ENCODE measurements around the gene ZNF398.
A peak's percentile ranks its signal among the peaks of the same experiment; 100 is the strongest.
"Not testable (repeated sequence)": the region's sequence is repeated elsewhere in the genome, so short reads cannot be mapped to it uniquely, and the experiment has no call there.

Gene ZNF398

DNA sequence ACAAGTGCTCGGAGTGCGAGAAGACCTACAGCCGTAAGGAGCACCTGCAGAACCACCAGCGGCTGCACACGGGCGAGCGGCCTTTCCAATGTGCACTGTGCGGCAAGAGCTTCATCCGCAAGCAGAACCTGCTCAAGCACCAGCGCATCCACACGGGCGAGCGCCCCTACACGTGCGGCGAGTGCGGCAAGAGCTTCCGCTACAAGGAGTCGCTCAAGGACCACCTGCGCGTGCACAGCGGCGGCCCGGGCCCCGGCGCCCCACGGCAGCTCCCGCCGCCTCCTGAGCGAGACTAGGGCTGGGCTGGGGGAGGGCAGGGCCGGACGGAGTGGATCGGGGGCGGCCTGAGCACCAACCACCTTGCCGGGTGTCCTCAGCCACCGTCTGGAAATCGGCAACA is 77.1 kb downstream of the ZNF398 start:
- Mint-ChIP-seq H3K27ac (no peak overlapping the region), H3K4me3 (no peak overlapping the region), H3K27me3 (no peaks in the 10 kb centered on the region), H3K36me3 (peaks cover 54% of the 10 kb centered on the region), H3K9me3 (no peaks in the 10 kb centered on the region), H3K4me1 (no peaks in the 10 kb centered on the region)
- peak; percentile 9 for ATAC-seq

DNA sequence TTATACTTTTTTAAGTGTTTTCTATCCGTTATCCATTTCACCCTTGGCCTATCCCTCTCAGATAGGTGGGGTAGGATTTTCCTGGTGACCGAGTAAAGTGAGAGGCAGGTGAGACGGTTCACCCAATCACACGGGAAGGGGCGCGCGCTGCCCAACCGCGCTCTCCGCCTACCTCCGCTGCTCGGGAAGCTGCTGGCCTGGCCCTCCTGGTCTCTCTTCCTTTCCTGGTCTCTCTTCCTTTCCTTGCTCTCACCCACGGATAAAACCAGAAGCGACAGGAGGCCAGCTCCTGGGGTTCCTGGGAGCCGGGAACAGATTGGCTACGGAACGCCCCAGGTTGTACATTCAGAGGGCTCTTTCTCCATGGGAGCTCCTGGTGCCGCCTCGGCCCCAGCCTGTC is 77.9 kb downstream of the ZNF398 start:
- Mint-ChIP-seq H3K9me3 (no peaks in the 10 kb centered on the region), H3K27me3 (no peaks in the 10 kb centered on the region), H3K36me3 (peaks cover 46% of the 10 kb centered on the region), H3K4me3 (no peak overlapping the region), H3K27ac (no peak overlapping the region), H3K4me1 (no peaks in the 10 kb centered on the region)
- ATAC-seq, result no peak

DNA sequence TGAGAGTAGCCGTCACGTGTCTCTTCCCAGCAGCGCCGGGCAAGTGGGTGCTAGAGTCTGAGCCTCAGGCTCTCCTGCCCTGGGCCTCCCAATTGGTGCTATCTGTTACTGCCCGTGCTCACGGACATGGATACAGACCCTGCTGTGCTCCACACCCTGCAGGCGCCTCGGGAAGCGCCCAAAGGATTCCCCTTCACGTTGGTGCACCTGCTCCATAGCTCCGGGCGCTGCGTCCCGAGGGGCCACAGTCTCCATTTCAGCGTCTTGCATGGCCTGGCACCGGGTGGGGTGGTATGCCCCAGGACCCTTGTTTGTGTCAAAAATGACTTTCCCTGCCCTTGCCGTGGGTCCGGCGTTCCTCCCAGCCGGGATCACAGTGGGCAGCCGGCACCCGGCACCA is 78.4 kb downstream of the ZNF398 start:
- H3K4me1 Mint-ChIP-seq, result no peaks in the 10 kb centered on the region
- no peaks in the 10 kb centered on the region for H3K27me3 Mint-ChIP-seq
- no peak overlapping the region for H3K4me3 Mint-ChIP-seq
- no peaks in the 10 kb centered on the region for H3K9me3 Mint-ChIP-seq
- no peak overlapping the region for H3K27ac Mint-ChIP-seq
- no peak for ATAC-seq
- peaks cover 46% of the 10 kb centered on the region for H3K36me3 Mint-ChIP-seq

DNA sequence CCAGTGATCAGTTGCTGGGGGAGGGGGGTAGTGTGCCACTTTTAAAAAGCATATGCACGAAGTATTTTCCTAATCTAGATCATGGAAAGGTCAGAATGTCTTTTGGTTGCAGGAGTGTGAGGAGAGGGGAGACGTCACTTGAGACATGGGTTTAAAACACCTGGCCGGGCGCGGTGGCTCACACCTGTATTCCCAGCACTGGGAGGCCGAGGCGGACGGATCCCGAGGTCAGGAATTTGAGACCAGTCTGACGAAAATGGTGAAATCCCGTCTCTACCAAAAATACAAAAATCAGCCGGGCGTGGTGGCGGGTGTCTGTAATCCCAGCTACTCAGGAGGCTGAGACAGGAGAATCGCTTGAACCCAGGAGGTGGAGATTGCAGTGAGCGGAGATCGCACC is 79.1 kb downstream of the ZNF398 start:
- not testable (repeated sequence) for H3K4me1 Mint-ChIP-seq, H3K27ac Mint-ChIP-seq, H3K9me3 Mint-ChIP-seq, H3K4me3 Mint-ChIP-seq, H3K27me3 Mint-ChIP-seq, ATAC-seq
- H3K36me3 Mint-ChIP-seq, result peaks cover 41% of the 10 kb centered on the region

DNA sequence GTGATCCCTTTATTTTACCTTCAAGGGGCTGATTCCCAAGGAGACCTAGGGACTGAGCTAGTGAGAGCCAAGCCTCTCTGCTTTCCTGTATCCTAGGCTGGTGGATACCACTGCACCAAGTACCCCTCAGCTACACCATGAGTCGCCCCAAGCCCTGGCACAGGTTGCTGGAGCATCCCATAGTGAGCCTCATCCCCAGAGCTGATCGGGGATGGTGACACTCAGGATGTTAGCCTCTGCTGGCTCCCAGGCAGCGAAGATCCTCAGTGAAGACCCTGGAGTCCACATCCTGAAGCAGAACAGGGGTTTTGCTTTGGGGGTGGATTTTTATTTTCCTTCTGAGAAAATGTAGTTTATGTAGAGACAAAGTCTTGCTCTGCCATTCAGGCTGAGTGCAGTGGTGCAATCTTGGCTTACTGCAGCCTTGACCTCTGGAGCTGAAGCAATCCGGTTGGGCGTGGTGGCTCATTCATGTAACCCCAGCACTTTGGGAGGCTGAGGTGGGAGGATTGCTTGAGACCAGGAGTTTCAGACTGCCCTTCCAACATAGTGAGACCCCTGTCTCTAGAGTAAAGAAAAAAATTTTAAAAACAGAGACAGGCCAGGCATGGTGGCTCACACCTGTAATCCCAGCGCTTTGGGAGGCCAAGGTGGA is 79.7 kb downstream of the ZNF398 start:
- no peak for ATAC-seq
- Mint-ChIP-seq H3K9me3 (no peaks in the 10 kb centered on the region), H3K36me3 (peaks cover 35% of the 10 kb centered on the region), H3K27ac (no peak overlapping the region), H3K4me1 (no peaks in the 10 kb centered on the region), H3K4me3 (no peak overlapping the region), H3K27me3 (peaks cover under 1% of the 10 kb centered on the region)

DNA sequence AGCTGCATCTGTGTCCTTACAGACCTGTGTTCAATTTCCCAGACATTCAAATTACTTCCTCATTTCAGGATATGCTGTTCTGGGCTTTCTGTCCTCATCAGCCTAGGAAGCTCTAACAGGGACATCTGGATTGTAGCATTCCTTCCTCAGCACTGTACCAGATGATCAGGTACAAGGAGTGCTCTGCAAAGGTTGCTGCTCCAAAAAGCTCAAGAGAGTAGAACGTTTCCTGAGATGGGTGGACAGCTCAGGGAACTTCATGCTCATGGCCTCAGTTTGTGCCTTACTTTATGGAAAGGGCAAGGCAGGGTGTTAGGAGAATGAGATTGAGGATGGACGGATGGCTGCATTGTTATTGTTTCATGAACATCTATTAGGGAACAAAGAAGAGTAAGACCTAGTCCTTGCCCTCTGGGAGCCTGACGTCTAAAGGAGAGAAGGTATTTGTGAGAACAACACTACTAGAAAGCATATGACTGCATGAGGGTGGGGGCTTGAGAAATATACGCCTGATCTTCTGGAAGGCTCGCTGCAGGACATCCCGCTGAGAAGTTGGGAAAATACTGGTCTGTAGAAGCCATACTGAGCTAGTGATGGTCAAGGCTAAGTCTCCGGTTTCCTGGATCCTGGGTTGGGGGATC is 81.7 kb downstream of the ZNF398 start:
- peaks cover 14% of the 10 kb centered on the region for H3K27me3 Mint-ChIP-seq
- peaks cover 24% of the 10 kb centered on the region for H3K36me3 Mint-ChIP-seq
- no peaks in the 10 kb centered on the region for H3K4me1 Mint-ChIP-seq
- H3K27ac Mint-ChIP-seq, result no peak overlapping the region
- H3K9me3 Mint-ChIP-seq, result no peaks in the 10 kb centered on the region
- no peak overlapping the region for H3K4me3 Mint-ChIP-seq
- ATAC-seq, result no peak

DNA sequence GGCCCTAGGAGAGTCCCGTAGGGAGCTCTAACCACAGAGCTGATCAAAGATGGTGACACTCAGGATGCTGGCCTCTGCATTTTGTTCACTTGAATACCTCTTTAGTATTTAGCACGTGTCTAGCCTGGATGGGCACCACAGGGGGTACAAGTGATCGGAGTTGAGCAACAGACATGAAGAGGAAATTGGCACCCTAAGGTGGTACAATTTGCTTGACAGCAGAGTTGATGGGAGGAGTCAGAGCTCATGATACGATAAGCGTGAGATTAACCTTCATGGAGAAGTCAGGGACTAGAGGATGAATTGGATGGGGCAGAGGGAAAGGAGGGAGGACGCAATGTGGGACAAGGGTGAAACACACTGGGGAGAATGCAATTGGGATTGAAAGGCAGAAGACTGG is 82.3 kb downstream of the ZNF398 start:
- H3K27me3 Mint-ChIP-seq, result peaks cover 14% of the 10 kb centered on the region
- no peak overlapping the region for H3K27ac Mint-ChIP-seq
- peaks cover 19% of the 10 kb centered on the region for H3K36me3 Mint-ChIP-seq
- H3K4me1 Mint-ChIP-seq, result no peaks in the 10 kb centered on the region
- H3K4me3 Mint-ChIP-seq, result no peak overlapping the region
- no peak for ATAC-seq
- no peaks in the 10 kb centered on the region for H3K9me3 Mint-ChIP-seq

DNA sequence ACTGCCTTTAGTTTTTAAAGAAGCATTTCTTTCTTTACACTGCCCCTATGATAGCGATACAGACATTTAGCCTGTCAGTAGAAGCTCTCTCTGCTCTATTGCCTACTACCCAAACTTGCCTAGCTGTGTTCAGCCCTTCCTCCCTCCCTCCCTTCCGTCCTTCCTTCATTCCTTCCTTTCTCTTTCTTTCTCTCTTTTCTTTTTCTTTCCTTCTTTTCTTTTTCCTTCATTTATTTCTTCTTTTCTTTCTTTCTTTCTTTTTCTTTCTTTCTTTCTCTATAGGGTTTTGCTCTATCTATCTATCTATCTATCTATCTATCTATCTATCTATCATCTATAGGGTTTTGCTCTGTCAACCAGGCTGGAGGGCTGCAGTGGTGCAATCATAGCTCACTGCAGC is 85.1 kb downstream of the ZNF398 start:
- Mint-ChIP-seq H3K9me3 (no peaks in the 10 kb centered on the region), H3K36me3 (no peaks in the 10 kb centered on the region), H3K27ac (no peak overlapping the region), H3K4me1 (no peaks in the 10 kb centered on the region), H3K27me3 (peaks cover 14% of the 10 kb centered on the region), H3K4me3 (no peak overlapping the region)
- ATAC-seq, result no peak
